ENCODE measurements around the gene KDM4B.

GRCh38 chr19:5048091-5048726 is 79.3 kb downstream of the KDM4B start:
- TF ChIP-seq TAF1 (IDR thresholded peaks at IDR 0.05; ENCODE audit: borderline replicate concordance, low read depth, low read length) (no peak), POLR2AphosphoS5 (IDR thresholded peaks at IDR 0.05; ENCODE audit: low read depth, low read length) (no peak)

Data from GM12892 (cell line).